Muscle layer of colon (tissue), 2 donors: Measurements from ENCODE around the gene VCP.
A peak's percentile ranks its signal among the peaks of the same experiment; 100 is the strongest.

Experiments
- H3K27ac ChIP-seq: one replicate; pipeline ENCODE4 v1.7.0; 2013; ENCODE audit warnings: low read depth, mild to moderate bottlenecking, low read length, moderate library complexity
- H3K27me3 ChIP-seq, 2 donors: one replicate each; pipeline ENCODE4 v1.7.0; 2013; ENCODE audit warnings: low read length in 2 of 2, mild to moderate bottlenecking in 2 of 2; ENCODE audit not compliant: insufficient read depth in 2 of 2, control insufficient read depth in 1 of 2
- H3K36me3 ChIP-seq: one replicate; pipeline ENCODE4 v1.7.0; 2013; ENCODE audit warnings: mild to moderate bottlenecking, low read length; ENCODE audit not compliant: insufficient read depth
- H3K4me1 ChIP-seq: one replicate; pipeline ENCODE4 v1.7.0; 2013; ENCODE audit warnings: mild to moderate bottlenecking, low read length; ENCODE audit not compliant: insufficient read depth
- H3K4me3 ChIP-seq, 2 donors: one replicate each; pipeline ENCODE4 v1.7.0; 2013; ENCODE audit warnings: low read length in 2 of 2, low read depth in 1 of 2, mild to moderate bottlenecking in 1 of 2, moderate library complexity in 1 of 2
- H3K9ac ChIP-seq: one replicate; pipeline ENCODE4 v1.7.0; 2013; ENCODE audit warnings: low read length
- H3K9me3 ChIP-seq: one replicate; pipeline ENCODE4 v1.7.0; 2013; ENCODE audit warnings: mild to moderate bottlenecking, low read length
- donor health status: abdominal sarcoma.
- donor health status: Adenocarcinoma of cecum.

VCP gene

DNA sequence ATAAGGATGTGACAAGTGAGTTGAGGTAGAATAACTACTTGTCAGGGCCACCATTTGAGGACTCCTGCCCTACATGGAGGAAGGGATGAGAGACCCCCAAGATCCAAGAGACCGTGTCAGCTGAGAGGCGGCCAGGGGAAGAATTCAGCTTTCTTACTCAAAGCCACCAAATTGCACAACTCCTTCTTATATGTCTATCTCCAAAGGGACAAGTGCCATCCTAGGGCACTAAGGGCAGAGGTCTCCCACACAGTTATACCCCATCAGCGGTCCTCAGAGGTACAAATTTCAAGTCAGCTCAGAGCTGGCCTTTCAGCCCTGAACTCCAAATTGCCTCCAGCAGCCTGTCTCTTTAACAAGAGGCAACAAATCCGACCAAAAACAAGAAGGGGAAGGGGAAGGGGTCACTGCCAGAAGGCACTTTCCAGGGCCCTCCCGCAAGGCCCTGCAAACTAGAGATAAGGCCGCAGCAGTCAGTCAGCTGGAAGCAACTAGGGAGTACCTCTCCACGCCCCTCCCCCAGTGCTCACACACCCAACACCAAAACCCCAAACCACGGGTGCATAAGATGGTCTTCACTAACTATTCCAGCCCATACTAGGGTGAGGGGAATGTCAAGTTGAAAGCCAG is 36.6 kb upstream of the VCP start:
- Histone ChIP-seq H3K27me3 (no peaks in the 10 kb centered on the region), H3K36me3 (peaks cover 43% of the 10 kb centered on the region), H3K4me3 (no peak overlapping the region), H3K27ac (no peak overlapping the region), H3K4me1 (peaks cover 33% of the 10 kb centered on the region), H3K9ac (no peak overlapping the region), H3K9me3 (no peaks in the 10 kb centered on the region)

DNA sequence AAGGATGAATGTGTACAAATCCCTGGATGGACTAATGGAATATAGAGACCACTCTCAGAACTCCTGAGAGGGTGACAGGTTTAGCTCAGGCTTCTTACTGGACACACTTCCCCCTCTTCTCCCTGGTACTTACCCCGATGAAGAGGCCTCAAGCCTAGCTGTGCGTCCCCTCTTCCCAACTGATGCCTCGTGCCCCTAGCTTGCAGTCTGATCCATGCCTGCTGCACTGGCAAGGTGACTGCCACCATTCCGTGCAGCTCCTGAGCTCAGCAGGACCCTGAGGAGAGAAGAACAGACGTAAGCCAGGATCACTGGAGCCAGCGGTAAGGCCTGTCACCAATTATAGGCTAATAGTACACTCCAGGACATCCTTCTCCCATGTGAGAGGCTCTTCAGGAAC is 36.0 kb upstream of the VCP start:
- peaks cover 43% of the 10 kb centered on the region for H3K36me3 ChIP-seq
- H3K9ac ChIP-seq, result no peak overlapping the region
- H3K27me3 ChIP-seq, result no peaks in the 10 kb centered on the region
- H3K4me1 ChIP-seq, result peaks cover 32% of the 10 kb centered on the region
- H3K27ac ChIP-seq, result no peak overlapping the region
- no peaks in the 10 kb centered on the region for H3K9me3 ChIP-seq
- no peak overlapping the region for H3K4me3 ChIP-seq

- Histone ChIP-seq H3K9me3 (no peaks in the 10 kb centered on the region), H3K4me1 (peaks cover 31% of the 10 kb centered on the region), H3K27me3 (no peaks in the 10 kb centered on the region), H3K27ac (no peak overlapping the region), H3K36me3 (peaks cover 43% of the 10 kb centered on the region), H3K9ac (no peak overlapping the region), H3K4me3 (no peak overlapping the region)
Measured at GRCh38 chr9:35107297-35108290, 35.2 kb upstream of the VCP start.

GRCh38 chr9:35106343-35106730 is 33.9 kb upstream of the VCP start:
- peaks cover 33% of the 10 kb centered on the region for H3K4me1 ChIP-seq
- peaks cover 45% of the 10 kb centered on the region for H3K36me3 ChIP-seq
- no peak overlapping the region for H3K9ac ChIP-seq
- H3K27me3 ChIP-seq, result no peaks in the 10 kb centered on the region
- H3K27ac ChIP-seq, result no peak overlapping the region
- no peaks in the 10 kb centered on the region for H3K9me3 ChIP-seq
- H3K4me3 ChIP-seq, result no peak overlapping the region

- H3K27ac ChIP-seq, result no peak overlapping the region
- no peak overlapping the region for H3K9ac ChIP-seq
- no peaks in the 10 kb centered on the region for H3K9me3 ChIP-seq
- peaks cover 51% of the 10 kb centered on the region for H3K36me3 ChIP-seq
- no peak overlapping the region for H3K4me3 ChIP-seq
- H3K4me1 ChIP-seq, result peaks cover 29% of the 10 kb centered on the region
- H3K27me3 ChIP-seq, result no peaks in the 10 kb centered on the region
Measured at GRCh38 chr9:35105571-35106342, 33.3 kb upstream of the VCP start.

DNA sequence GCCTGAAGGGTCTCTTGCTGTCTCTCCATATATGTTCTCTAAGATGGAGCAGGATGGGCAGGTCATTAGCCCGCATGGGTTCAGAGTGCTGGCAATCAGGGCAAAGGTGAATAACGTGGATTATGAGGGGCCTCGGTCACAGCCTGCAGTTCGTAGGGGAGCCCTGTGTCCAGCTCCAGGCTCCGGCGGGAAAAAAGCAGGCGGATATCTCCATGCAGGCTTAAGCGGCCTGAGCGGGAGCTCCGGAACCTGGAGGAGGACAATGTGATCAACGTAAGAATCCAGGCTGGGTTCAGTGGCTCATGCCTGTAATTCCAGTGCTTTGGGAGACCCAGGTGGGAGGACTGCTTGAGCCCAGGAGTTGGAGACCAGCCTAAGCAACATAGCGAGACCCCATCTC is 32.7 kb upstream of the VCP start:
- Histone ChIP-seq H3K9me3 (no peaks in the 10 kb centered on the region), H3K27me3 (no peaks in the 10 kb centered on the region), H3K4me1 (peaks cover 23% of the 10 kb centered on the region), H3K4me3 (no peak overlapping the region), H3K36me3 (peaks cover 57% of the 10 kb centered on the region), H3K9ac (no peak overlapping the region), H3K27ac (no peak overlapping the region)

GRCh38 chr9:35104586-35104985 is 32.2 kb upstream of the VCP start:
- H3K36me3 ChIP-seq, result peaks cover 62% of the 10 kb centered on the region
- no peaks in the 10 kb centered on the region for H3K27me3 ChIP-seq
- no peak overlapping the region for H3K9ac ChIP-seq
- H3K4me1 ChIP-seq, result peaks cover 20% of the 10 kb centered on the region
- H3K9me3 ChIP-seq, result no peaks in the 10 kb centered on the region
- no peak overlapping the region for H3K27ac ChIP-seq
- H3K4me3 ChIP-seq, result no peak overlapping the region

DNA sequence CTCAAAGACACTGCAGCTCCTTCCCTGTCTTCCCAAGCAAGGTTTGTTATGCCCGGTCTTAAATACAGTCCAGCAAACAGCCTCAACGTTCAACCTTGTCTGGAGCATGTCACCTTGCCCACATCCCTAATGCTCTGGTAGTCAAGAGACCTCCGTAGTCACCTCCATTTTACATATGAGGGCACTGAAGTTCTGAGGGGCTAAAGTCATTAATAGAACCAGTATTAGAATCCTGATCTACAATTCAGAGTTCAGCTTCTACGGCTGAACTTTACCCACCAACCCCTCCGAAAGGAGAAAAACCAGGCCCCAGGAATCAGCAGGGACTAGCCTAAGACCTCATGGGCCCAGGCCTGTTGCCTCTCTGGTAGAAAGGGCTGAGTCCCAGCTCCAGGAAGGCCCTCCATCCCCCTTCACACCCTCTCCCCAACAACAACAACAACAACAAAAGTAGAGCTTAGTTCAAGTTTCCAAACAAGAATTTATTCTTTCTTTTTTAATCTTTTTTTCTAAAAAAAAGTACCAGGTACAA is 31.3 kb upstream of the VCP start:
- Histone ChIP-seq H3K4me1 (peaks cover 20% of the 10 kb centered on the region), H3K9me3 (no peaks in the 10 kb centered on the region), H3K36me3 (peaks cover 61% of the 10 kb centered on the region), H3K9ac (no peak overlapping the region), H3K4me3 (peak overlapping the region in 1 of 2 donors; percentile 98), H3K27ac (peak overlapping the region; percentile 70), H3K27me3 (no peaks in the 10 kb centered on the region)

DNA sequence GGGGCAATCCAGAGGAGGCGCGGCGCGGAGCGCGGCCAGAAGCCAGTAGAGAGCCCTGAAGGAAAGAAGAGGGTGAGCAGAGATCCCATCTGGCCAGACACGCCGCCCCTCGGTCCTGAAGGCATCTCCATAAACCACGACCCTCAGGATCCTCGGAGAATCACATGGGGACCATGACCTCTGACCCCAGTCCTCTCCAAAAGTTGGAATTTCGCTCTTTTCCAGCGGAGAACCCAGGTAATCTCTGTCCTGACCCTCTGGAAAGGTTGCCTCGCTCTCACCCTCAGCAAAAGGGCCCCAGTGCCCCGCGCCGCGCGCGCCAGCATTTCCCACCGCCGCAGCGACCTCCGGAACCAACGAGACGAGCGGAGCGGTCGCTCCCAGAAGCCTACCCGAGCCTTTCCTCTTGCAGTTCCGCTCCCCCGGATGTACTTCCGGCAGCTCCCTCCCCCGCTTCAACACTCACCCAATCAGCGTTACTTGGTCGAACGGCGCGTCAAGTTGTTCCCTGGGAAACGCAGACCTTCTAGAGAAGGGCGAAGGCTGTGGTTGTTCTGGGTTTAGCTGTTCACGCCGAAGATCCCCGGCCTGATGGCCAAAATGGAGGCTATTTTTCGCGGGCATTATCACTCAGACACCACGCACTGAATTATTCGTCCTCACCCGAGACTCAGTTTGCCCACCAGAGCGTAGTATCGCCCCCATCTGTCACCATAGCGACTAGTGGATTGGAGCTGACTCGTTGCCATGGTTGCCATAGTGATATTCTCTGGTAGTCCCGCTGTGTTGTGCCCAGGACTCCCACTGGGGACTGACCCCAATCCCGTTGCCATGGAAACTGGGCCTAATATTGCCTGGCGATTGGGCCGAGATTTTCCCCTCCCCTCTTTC is 30.6 kb upstream of the VCP start, which contains the start of gene STOML2:
Gene STOML2 (minus strand): TSS at position 363 of the 891 bp plus-strand sequence. CDS start 37 bp downstream, at position 326.
- H3K9me3 ChIP-seq, result no peaks in the 10 kb centered on the region
- H3K36me3 ChIP-seq, result peaks cover 55% of the 10 kb centered on the region
- H3K4me3 ChIP-seq, result peak within 1 kb of the TSS; percentile 43 to 98
- H3K27ac ChIP-seq, result peak within 1 kb of the TSS; percentile 70
- peaks cover 20% of the 10 kb centered on the region for H3K4me1 ChIP-seq
- peak within 1 kb of the TSS; percentile 88 for H3K9ac ChIP-seq
- H3K27me3 ChIP-seq, result no peaks in the 10 kb centered on the region

- H3K4me1 ChIP-seq, result peaks cover 20% of the 10 kb centered on the region
- H3K36me3 ChIP-seq, result peaks cover 49% of the 10 kb centered on the region
- H3K9ac ChIP-seq, result peak overlapping the region; percentile 88
- H3K27me3 ChIP-seq, result no peaks in the 10 kb centered on the region
- H3K27ac ChIP-seq, result peak overlapping the region; percentile 70
- H3K4me3 ChIP-seq, result peak overlapping the region; percentile 43 to 98
- H3K9me3 ChIP-seq, result no peaks in the 10 kb centered on the region
Measured at GRCh38 chr9:35102465-35102768, 30.0 kb upstream of the VCP start.
